HCT116 (cell line): ENCODE results near the gene CDK14.

ENCODE experiments used
- EZH2 ChIP-seq: fragments of 200-600 bp; sonication (generic); IDR thresholded peaks from 2 replicates; pipeline ENCODE4 v1.6.1; 2017; ENCODE audit warnings: antibody characterized with exemption, mixed run types
- POLR2A ChIP-seq: IDR thresholded peaks from 2 replicates; pipeline ENCODE4 v1.7.0; 2011; ENCODE audit warnings: borderline replicate concordance; ENCODE audit not compliant: insufficient read depth, insufficient read length; ENCODE audit errors: extremely low read depth
- YY1 ChIP-seq: IDR thresholded peaks from 2 replicates; pipeline ENCODE4 v1.6.1; 2011; ENCODE audit warnings: low read length, low read depth, moderate library complexity, mild to moderate bottlenecking; ENCODE audit not compliant: insufficient replicate concordance; ENCODE audit errors: extremely low read depth
- TF ChIP-seq, protein P1 (sequence below), 3 experiments: fragments of 200-600 bp in 1 of 3; sonication (generic) in 1 of 3; IDR thresholded peaks in 2 of 3; conservative IDR thresholded peaks in 1 of 3; 2 replicates each; pipeline ENCODE4 v1.5.1; 2012 to 2017; ENCODE audit warnings: low read depth in 2 of 3, low read length in 2 of 3, antibody characterized with exemption in 1 of 3, borderline replicate concordance in 1 of 3, control low read depth in 1 of 3, mild to moderate bottlenecking in 1 of 3, mixed read lengths in 1 of 3, mixed run types in 1 of 3, moderate library complexity in 1 of 3; ENCODE audit not compliant: insufficient read depth in 1 of 3

DNA sequence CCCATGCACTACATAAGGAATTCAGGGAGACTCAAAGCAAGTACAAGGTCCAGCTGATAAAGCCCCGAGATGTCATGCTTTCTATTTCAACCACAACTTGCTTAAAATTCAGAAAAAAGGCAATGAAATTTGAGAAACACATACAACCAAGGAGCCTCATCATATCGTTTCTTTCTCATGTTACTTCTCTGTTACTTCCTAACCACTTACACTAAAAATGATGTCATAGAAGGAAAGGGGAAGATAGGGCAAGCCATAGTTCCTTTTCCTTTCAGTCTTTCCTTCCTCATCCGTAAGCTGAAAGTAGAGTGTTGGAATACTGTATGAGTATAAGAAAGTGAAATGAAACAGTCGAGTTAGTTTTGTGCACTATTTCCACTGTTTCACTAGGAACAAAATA, 27.9 kb upstream of the CDK14 start:
- TF ChIP-seq EZH2 (no peak), YY1 (no peak), POLR2A (no peak)
- TF ChIP-seq, protein P1, sequence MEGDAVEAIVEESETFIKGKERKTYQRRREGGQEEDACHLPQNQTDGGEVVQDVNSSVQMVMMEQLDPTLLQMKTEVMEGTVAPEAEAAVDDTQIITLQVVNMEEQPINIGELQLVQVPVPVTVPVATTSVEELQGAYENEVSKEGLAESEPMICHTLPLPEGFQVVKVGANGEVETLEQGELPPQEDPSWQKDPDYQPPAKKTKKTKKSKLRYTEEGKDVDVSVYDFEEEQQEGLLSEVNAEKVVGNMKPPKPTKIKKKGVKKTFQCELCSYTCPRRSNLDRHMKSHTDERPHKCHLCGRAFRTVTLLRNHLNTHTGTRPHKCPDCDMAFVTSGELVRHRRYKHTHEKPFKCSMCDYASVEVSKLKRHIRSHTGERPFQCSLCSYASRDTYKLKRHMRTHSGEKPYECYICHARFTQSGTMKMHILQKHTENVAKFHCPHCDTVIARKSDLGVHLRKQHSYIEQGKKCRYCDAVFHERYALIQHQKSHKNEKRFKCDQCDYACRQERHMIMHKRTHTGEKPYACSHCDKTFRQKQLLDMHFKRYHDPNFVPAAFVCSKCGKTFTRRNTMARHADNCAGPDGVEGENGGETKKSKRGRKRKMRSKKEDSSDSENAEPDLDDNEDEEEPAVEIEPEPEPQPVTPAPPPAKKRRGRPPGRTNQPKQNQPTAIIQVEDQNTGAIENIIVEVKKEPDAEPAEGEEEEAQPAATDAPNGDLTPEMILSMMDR (IDR thresholded peaks at IDR 0.05 in 2 of 3, conservative IDR thresholded peaks at IDR 0.05 in 1 of 3; ENCODE audit: borderline replicate concordance in 1 of 3, insufficient read depth in 1 of 3, low read depth in 2 of 3, low read length in 2 of 3): no peak
